GM21367 (cell line): ENCODE data around the gene UBTD2.

ENCODE experiments used
- ATAC-seq: cut with Tn5 transposase; IDR thresholded peaks from one replicate; pipeline ENCODE4 v1.9.1; 2021; ENCODE audit not compliant: unreplicated experiment

Gene UBTD2

DNA sequence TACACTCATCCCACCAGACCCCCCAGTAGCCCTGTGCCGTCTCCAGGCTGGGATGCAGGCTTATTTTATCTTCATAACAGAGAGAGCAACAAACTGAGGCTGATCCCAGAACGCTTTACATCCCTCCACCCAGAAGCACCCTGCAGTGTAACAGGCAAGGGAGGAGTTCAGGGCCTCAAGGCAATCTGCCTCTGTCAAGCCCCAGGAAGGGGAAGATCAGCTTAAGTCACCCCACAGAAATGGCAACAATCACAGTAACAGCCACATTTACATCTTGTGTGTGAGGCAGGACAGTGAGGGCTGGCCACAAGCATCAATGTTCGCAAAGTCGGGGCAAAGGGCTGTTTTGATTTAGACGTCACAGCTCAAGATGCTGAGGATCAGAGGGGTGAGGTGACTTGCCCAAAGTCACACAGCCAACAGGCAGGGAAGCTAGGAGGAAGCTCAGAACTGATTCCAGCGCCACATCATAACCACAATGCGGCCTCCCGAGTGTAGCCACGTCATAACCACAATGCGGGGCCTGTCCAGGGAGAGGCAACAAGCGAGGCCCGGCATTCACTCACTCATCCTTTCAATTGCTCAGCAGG is 109.9 kb downstream of the UBTD2 start:
- no peak for ATAC-seq

- ATAC-seq, result no peak
Observed at GRCh38 chr5:172172912-172173563, 110.5 kb downstream of the UBTD2 start.

DNA sequence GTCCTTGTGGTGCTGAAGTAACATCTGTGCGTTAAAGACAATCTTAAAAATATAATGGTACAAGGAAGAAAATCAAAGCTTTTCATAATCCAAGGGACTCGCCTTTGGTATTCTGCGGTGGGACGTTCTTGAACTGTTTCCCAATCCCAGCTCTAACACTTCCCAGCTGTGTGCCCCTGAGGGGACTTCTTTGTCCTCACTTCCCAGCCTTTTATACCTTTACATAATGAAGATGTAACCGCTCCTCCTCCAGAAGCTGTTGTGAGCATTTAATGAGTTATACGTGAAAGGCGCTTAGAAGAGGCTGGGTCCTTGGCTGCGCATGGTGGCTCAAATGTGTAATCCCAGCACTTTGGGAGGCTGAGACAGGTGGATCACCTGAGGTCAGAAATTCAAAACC is 112.4 kb downstream of the UBTD2 start:
- no peak for ATAC-seq

DNA sequence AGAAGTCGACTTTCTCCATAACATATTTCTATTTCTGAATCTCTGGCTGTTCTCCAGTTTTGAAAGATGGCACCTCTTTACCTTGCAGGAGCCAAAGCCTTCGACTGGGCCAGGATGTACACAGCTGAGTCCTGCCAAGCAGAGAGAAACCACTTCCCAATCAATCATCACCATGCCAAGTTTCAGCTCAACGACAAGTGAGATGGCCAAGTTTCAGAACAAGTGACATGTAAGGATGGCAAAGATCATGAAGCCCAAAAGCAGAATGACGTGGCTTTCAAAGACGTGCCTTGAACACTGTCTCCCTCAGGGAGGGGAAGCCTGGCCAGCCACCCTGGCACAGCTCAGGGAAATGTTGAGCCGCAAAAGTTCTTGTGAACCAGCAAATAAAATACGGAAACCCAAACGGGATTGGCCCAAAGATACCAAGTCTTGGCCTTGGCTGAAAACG is 113.3 kb downstream of the UBTD2 start:
- no peak for ATAC-seq

- ATAC-seq, result no peak
Observed at GRCh38 chr5:172169216-172169615, 114.3 kb downstream of the UBTD2 start.

GRCh38 chr5:172168311-172168710 is 115.3 kb downstream of the UBTD2 start:
- ATAC-seq, result no peak

GRCh38 chr5:172167895-172168294 is 115.7 kb downstream of the UBTD2 start:
- ATAC-seq, result no peak

DNA sequence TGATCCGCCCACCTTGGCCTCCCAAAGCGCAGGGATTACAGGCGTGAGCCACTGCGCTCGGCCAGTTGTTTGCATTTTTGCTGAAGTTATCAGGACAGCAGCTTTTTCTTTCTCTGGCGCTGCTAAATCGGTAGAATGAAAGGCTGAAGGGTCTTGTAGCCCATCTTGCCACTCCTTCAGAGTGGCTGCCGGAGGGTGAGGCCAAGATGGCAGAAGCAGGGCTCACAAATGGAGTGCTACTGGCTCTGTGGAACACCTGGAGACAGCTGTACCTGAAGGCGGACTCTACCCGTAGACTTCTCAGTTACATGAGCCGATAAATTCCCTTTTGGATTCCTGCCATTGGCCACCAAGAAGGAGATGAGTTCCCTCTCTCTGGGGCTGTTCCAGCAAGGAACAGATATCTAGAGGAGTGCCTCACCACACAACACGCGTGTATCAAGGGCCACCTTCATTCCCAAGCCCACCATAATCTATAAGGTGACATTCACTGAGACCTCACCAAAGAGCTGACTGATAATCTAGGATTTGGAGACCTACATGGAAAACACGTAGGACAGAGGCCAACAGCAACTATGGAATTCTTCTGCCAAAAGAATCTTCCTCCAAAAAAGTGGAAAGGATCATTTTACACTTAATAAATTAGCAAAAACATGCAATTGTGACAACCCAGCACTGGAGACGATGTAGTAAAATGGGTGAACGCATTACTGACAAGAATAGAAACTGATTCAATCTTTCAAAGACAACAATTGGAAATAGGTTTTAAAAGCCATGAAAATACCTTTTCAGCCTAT is 117.3 kb downstream of the UBTD2 start:
- no peak for ATAC-seq

GRCh38 chr5:172165465-172165864 is 118.1 kb downstream of the UBTD2 start:
- ATAC-seq, result no peak

- no peak for ATAC-seq
Observed at GRCh38 chr5:172164769-172165212, 118.8 kb downstream of the UBTD2 start.

- no peak for ATAC-seq
Observed at GRCh38 chr5:172163346-172163745, 120.2 kb downstream of the UBTD2 start.

DNA sequence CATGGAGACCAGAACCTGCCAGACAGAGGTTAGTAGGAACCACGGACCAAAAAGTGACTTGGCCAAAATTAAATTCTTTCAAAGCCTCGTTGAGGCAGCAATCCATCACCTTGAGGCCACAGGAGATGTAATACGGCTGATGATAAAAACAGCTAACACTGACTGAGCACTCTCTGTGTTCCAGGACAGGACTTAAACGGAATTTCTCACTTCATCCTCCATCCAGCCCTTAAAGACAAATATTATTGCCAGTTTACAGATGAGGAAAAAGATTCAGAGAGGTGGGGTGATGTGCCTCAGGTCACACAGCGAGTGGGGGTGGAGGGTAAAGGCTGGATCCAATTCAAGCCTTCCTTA is 120.6 kb downstream of the UBTD2 start:
- no peak for ATAC-seq

- no peak for ATAC-seq
Observed at GRCh38 chr5:172162323-172162986, 121.1 kb downstream of the UBTD2 start.

DNA sequence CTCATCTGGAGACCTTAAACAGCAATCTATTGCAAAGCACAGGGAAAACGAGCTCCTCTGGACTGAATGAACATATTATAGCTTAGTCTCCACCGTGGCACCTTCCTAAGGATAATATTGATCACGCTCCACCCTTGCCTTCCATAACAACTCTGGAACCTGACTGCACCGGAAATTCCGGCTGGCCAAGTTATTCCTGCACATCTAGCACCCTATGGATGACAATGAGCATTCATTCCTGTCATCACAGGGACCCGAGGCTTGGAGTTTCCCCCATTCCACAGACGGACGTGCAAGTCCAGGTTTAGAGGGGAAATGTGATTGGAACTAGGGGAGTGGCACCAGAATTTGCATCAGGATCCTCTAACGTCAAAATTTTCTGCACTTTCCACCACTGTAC is 123.1 kb downstream of the UBTD2 start:
- no peak for ATAC-seq
